Measurements from ENCODE around the gene KRTAP10-11.

GRCh38 chr21:44650265-44650972 is 4.2 kb downstream of the KRTAP10-11 start:
- TF ChIP-seq ZNF274 (IDR thresholded peaks at IDR 0.05; ENCODE audit: low read depth, low read length) (no peak), YY1 (IDR thresholded peaks at IDR 0.05; ENCODE audit: insufficient read depth, insufficient read length) (no peak), SUZ12 (IDR thresholded peaks at IDR 0.05; ENCODE audit: extremely low read depth, insufficient read depth, insufficient read length) (no peak)
